NCI-H1105 (cell line): ENCODE data around the gene PRXL2A.

Experiments
- DNase-seq: peaks from one replicate; lab custom pipeline; 2025; lab: John Stamatoyannopoulos, UW

PRXL2A gene

GRCh38 chr10:80461208-80462183, 53.1 kb downstream of the PRXL2A start:
- DNase-seq = no peak

DNA sequence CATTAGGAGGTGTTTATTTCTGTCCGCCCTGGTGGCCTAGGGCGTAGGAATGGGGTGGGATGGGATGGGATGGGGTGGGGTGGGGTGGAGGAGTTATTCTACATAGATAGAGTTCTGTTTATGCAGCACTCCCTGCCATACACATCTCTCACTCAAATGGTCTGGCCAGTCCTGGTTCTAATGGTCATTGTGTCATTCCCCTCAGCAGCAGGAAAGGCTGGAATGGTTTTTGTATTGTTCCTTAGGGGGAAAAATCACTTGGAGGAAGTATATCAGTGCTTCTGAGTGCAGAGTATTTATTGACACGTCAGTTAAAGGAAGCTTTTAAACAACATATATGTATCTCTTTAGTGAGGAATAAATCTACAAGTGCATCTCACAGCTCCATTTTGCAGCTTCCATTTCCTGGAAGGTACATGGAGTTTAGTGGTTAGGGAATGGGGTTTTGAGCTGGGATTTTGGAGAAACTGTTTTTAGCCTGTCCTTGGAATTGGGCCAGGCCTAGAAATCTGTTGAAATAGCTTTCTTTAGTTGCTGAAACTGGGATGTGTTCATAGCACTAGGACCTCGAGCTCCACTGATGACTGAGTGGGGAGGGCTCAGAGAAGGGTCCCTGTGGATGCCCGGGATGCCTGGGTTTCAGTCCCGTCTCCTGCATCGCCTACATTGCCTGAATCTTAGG, 54.1 kb downstream of the PRXL2A start:
- no peak for DNase-seq

DNA sequence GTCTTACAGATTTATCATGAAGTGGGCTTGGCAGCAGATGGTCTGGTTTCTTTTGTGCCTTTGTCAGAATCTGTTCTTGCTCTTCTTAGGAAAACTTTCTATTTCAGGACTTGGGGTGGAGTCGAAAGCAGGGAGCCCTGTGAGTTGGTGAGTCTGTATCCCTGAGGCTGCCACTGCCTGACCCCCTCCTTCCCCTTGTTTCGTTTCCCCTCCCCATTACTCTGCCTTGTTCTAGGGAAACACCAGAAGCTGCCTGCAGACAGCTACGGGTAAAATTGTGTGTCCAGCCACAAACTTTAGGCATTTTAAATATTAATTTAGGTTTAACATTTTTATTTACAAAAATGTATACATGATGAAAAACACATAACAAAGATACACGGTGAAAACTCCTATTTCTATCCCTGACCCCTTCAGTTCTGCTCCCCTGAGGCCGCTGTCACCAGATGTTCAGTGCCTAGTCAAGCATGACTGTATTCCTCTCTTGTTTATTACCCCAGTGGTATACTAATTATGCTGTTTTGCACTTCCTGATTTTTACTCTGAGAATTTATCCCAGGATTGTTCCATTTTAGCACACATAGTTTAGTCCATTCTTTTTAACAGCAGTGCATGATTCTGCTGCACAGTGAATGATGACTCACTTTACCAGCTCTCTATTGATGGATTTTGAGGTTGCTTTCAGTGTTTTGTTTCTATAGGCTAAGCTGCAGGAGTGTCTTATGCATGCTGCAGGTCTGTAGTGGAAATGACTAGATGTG, 54.8 kb downstream of the PRXL2A start:
- peak; percentile 43 for DNase-seq

GRCh38 chr10:80463868-80464267, 55.5 kb downstream of the PRXL2A start:
- no peak for DNase-seq

DNA sequence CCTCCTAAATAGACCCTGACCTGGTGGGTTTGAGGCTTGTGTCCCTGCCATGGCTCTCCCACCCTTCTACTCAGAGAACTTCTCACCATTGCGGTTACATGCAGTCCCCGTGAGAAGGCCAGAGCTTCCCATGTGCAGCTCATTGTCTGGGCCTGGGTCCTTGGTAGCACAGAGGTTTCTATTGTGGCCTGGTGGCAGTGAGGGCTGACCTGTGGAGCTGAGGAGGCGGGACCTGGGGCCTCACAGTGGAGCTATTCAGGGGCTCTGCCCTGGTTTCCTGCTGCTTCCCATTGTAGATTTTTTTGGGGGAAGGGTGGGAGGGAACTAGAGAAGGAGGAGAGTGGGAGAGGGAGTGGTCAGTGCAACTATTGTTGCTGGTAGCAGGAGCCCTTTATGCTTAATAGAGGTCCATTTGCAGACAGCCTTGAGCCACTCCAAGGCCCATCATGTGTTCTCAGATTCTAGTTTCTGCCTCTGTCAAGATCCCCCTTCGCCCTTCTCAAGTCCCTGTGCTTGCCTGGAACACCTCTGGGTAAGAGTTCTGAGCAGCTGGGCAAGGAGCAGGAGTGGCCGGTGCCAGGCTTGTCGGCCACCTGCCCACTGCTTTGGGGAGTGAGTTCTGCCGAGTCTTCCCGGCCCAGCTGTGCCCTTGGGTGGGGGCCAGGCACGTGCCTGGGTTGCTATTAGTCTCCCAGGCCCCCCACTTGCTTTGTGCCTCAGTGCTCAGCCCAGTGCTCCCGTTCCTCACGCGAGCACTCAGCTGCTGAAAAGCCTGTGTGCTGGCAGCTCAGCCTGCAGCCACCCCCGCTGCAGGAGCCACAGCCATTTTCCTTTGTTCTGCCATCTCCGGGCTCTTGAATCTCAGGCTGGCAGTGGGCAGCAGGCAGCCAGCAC, 56.5 kb downstream of the PRXL2A start:
- no peak for DNase-seq

GRCh38 chr10:80465451-80465835, 57.1 kb downstream of the PRXL2A start:
- no peak for DNase-seq

DNA sequence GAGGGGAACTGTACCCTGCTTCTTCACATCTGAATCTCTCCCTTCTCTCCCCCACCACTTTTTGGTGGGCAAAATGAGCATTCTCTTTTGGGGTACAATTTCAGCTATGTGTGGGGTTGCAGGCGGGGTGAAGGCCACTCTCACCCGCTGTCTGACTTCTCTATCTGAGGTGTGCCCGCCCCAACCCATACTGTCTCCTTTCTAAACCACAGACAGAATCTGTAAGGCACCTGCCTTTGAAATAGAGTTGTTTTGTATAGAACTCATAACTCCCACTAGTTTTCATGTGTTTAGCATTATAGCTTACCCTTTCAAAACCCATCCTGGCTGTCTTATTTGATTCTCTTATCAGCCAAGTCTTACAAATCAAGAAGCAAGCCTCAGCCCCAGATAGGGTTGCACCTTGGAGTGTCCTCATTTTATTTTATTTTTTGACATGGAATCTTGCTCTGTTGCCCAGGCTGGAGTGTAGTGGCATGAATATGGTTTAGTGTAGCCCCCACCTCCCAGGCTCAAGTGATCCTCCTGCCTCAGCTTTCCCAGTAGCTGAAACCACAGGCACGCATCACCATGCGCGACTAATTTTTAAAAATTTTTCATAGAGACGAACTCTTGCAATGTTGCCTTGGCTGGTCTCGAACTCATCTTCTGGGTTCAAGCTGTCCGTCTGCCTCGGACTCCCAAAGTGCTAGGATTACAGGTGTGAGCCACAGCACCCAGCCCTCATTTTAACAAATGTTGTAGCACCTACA, 57.7 kb downstream of the PRXL2A start:
- DNase-seq = no peak

DNA sequence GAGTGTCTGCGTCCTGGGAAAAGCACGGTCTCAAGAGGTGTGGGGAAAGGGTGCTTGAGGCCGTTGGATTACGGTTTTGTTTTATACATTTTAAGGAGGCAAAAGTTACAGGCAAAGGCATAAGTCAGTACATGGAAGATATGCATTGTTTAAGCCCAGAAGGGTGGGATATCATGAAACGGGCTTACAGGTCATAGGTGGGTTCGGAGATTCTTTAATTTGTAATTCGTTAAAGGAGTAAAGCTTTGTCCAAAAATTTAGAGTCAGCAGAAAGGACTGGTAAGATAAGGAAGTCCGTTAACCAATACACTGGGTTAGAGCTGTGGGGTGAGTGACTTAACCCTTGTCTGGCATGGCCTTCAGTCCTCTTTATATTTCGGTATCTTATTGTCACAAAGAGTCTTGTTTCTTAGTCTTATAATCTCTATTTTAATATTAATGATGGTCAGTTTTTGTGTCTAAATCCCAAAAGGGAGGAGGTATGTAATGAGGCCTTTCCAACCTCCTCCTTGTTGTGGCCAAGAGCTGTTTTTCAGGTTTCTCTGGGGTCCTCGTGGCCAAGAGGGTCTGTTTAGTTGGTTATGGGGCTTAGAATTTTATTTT, 58.5 kb downstream of the PRXL2A start:
- DNase-seq = no peak

DNA sequence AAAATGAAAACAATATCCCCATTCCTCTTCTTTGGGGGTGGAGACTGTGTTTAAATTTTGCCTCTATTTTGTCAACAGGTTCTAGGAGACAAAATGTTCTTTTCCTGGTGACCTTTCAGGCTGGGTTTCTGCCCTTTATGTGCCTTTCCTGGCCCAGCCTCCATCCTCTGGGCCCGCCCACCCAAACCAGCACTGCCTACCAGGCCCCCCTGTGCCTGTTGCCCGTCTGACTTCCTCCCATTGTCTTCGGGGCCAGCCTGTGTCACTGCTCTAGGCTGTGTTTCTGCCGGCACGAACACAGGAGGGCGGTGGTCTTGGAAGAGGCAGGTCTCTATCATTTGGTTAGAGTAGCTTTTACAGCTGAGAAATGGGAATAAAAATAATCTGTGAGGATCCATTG, 59.7 kb downstream of the PRXL2A start:
- no peak for DNase-seq

DNA sequence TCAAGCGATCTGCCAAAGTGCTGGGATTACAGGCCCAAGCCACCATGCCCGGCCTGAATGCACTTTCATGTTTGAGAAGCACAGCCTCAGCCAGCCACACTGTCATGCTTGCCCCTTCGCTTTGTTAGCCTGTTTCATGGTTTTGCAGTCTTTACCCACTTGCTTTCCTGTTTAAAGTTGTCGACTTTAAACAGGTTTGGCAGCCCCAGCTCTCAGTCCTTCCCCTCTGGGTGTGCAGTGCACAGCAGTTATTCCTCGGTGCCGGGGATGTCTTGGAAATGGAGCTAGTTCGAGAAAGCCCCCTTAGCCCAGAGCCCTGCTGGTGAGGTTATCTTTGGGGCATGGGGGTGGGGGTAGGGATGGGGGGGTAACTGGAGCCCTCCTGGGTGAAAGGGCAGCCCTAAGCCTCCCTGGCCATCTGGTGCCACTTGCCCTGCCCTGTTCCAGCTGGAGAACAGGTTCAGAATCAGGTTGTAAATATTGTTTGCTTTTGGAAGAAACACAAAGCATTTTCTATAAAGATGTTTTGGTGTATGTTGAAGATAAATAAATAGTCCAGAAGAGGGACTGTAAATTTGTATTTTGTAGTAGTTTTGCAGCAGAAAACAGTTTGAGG, 60.6 kb downstream of the PRXL2A start:
- DNase-seq = no peak

DNA sequence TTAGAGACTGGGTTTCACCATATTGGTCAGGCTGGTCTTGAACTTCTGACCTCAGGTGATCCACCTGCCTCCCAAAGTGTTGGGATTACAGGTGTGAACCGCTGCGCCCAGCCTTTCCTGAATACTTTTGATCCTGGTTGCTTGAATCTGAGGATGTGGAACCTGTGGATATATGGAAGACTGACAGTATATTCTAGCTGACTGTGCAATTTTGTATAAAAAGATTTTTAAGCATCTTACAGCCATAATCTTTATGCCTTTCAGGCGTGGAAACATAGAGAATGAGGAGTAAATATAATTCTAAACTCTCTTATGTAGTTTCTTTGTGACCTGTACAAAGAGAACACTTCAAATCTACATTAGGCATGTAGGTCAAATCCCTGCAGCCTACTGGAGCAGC, 61.9 kb downstream of the PRXL2A start:
- no peak for DNase-seq

DNA sequence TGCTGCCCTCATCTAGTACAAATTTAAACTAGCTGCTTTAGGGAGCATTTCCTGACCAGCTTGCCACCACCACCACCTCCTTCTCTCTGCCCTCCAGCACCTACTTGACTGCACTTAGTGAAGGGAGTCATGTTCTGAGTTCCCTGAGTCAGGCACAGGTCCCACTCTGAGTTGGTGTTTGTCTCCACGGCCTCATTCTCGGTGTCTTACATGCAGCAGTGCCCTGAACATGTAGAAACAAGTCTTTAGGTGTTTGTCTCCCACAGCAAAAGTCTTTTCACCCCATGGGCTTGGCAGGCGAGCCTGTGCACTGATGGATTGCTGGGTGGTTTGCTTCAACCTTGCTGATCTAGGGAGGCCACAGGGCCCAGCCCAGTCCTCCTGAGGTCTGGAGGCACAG, 62.6 kb downstream of the PRXL2A start:
- no peak for DNase-seq

DNA sequence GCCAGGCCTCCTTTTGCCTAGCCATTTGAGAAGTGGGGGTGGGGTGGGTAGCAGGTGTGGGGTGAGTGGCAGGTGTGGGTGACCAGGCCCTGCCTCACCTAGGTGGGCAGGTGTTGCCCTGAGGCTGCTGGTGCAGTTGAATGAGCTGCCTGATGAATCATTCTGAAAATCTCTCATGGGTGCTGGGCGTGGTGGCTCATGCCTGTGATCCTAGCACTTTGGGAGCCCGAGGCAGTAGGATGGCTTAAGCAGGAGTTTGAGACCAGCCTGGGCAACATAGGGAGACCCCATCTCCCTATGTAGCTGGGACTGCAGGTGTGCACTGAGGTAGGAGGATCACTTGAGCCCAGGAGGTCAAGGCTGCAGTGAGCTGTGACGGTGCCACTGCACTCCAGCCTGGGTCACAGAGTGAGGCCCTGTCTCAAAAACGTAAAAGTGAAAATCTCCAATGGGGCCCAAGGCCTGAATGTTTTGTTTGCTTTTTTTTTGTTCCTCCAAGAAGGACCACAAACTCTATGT, 63.4 kb downstream of the PRXL2A start:
- no peak for DNase-seq

- no peak for DNase-seq
Measured at GRCh38 chr10:80472234-80473095, 64.1 kb downstream of the PRXL2A start.

DNA sequence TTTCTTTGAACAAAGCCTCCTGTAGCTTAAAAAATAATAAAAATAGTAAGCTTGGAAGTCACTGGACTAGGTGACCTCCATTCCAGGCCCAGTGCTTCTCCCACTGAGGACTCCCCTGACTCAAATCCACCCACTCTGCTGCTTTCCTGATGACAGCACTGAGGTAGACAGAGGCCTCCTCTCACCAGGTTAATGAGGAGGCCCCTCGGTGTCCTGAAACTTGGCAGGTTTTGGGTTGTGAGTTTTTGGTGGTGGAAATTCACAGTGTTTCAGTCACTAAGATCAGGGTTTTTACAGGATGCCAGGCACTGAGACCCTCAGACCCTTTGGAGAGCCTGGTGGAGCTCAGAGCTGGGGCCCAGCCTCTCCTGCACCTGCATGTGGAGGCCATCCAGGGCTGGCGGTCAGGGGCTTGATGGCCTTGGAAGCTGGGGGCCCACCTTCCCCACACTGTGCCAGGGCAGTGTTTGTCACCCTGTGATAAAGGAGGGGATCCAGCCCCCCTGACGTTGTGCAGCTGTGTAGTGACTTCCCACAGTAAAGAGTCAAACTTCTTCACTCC, 64.8 kb downstream of the PRXL2A start:
- no peak for DNase-seq

DNA sequence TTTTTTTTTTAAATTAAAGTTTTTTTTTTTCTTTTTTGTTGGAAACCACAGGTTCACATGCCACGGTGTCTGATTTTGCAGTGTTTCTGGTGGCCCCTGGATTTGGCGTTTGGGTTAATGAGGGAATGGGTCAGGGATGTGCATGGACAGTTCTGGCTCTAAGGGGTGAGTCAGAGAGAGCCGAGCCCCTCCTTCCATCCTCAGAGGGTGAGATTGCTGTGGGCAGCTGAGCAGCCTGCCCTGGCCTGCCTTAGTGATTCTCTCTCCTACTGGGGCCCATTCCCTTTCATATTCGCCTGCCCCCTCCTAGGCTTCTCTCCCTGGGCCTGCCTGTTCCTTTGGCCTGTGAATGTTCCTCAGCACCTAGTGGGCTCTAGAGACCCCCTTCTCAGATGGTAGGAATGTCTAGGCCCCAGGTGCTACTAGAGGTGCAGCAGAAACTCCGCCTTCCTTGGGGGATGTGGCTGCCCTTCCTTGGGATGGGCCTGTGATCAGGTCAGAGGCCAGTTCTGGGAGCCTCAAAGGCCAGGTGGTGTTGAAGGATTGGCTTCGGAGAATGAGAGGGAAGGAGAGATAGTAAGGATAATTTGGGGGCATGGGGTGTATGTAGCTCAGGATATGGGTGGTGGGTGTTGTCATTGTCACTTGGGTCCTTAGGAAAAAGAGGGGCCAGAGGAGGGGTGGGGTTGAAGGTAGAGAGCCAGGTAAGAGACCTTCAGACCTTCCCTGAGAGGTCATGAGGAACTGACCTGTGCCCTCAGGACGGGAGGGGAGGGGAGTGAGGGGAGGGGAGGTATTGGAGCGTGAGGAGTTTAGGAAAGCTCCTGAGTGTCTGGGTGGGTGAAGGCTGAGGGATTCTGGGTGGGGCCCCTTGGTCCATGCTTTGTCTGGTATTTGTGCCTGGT, 65.6 kb downstream of the PRXL2A start:
- DNase-seq = no peak

GRCh38 chr10:80474597-80474910, 66.2 kb downstream of the PRXL2A start:
- no peak for DNase-seq

DNA sequence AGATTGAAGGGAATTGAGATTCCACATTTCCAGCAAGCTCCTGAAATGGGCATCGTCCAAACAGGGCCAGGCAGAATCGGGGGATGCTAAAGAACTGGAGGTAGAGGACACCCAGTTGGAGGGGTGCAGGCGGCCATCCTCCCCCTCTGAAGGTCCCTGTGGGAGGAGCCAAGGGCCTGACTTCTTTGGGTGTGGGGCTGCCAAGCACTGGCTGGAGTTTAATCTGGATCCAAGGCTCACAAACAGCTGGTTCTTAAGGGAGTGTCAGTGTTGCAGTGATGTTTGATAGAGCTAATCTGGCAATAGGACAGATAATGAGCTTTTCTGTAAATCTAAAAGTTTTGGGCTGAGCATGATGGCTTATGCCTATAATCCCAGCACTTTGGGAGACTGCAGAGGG, 66.6 kb downstream of the PRXL2A start:
- no peak for DNase-seq
